Suprapubic skin (tissue), 4 donors: ENCODE measurements around the gene DPM2. TPM values are rescaled to one million over a fixed set of nuclear protein-coding genes. Genes with fewer than 3 reads are reported as not detected.
A peak's percentile ranks its signal among the peaks of the same experiment; 100 is the strongest.

Experiments used
- DNase-seq, 2 donors: peaks; one replicate each; pipeline ENCODE4 v3.0.0-alpha.2; 2019; ENCODE audit warnings: low spot score in 2 of 2
- H3K27ac ChIP-seq: fragments of 200-600 bp; sonication (generic); one replicate; pipeline ENCODE4 v1.5.1; 2019
- H3K27me3 ChIP-seq: fragments of 200-600 bp; sonication (generic); one replicate; pipeline ENCODE4 v1.5.1; 2019
- H3K36me3 ChIP-seq: fragments of 200-600 bp; sonication (generic); one replicate; pipeline ENCODE4 v1.5.1; 2019
- H3K4me1 ChIP-seq: fragments of 200-600 bp; sonication (generic); one replicate; pipeline ENCODE4 v1.5.1; 2019
- H3K4me3 ChIP-seq: fragments of 200-600 bp; sonication (generic); one replicate; pipeline ENCODE4 v1.5.1; 2019; ENCODE audit warnings: mild to moderate bottlenecking
- H3K9me3 ChIP-seq: fragments of 200-600 bp; sonication (generic); one replicate; pipeline ENCODE4 v1.5.1; 2019
- EP300 ChIP-seq: sonication (generic); formaldehyde crosslinking; IDR thresholded peaks from one replicate; pipeline ENCODE4 v1.6.1; 2017; ENCODE audit warnings: antibody characterized with exemption
- POLR2A ChIP-seq, 2 donors: fragments of 450-650 bp; IDR thresholded peaks; one replicate each; pipeline ENCODE4 v1.6.1; 2017; ENCODE audit warnings: antibody characterized with exemption in 2 of 2, mild to moderate bottlenecking in 2 of 2, moderate library complexity in 2 of 2
- POLR2AphosphoS5 ChIP-seq, 3 donors: sonication (generic); formaldehyde crosslinking; IDR thresholded peaks; one replicate each; pipeline ENCODE4 v1.6.1; 2017; ENCODE audit warnings: antibody characterized with exemption in 3 of 3
- WGBS: methylation state at CpG from one replicate; pipeline ENCODE4 v1.1.5; 2018; 5-methylcytosine and 5-hydroxymethylcytosine counted together
- total RNA-seq, 4 donors: library from RNA; depleted of rRNA; stranded (reverse); fragments of >200 nt; gene quantifications; one replicate each; pipeline ENCODE4 v1.1.0, GENCODE V29; 2016
- TF ChIP-seq, protein P1 (sequence below), 2 donors: fragments of 200-600 bp in 1 of 2; fragments of 450-650 bp in 1 of 2; sonication (generic) in 1 of 2; IDR thresholded peaks; one replicate each; pipeline ENCODE4 v1.5.1; 2016 to 2019; ENCODE audit warnings: antibody characterized with exemption in 2 of 2, mild to moderate bottlenecking in 1 of 2, moderate library complexity in 1 of 2

The DPM2 gene
- total RNA-seq, 4 donors from 2014 or later: 19.4 to 39.7 (median 30.6) TPM

GRCh38 chr9:127974769-127975261 is 37.2 kb upstream of the DPM2 start:
- H3K9me3 ChIP-seq: no peaks in the 10 kb centered on the region
- peak overlapping the region; percentile 96 for H3K27ac ChIP-seq
- peaks cover 99% of the 10 kb centered on the region for H3K4me1 ChIP-seq
- no peaks in the 10 kb centered on the region for H3K36me3 ChIP-seq
- peak overlapping the region; percentile 91 for H3K4me3 ChIP-seq
- H3K27me3 ChIP-seq: no peaks in the 10 kb centered on the region
- WGBS: 55% methylated on average over 10 of the region's 10 CpGs
- TF ChIP-seq EP300: no peak
- TF ChIP-seq POLR2A (IDR thresholded peaks at IDR 0.05): no peak
- TF ChIP-seq, protein P1, sequence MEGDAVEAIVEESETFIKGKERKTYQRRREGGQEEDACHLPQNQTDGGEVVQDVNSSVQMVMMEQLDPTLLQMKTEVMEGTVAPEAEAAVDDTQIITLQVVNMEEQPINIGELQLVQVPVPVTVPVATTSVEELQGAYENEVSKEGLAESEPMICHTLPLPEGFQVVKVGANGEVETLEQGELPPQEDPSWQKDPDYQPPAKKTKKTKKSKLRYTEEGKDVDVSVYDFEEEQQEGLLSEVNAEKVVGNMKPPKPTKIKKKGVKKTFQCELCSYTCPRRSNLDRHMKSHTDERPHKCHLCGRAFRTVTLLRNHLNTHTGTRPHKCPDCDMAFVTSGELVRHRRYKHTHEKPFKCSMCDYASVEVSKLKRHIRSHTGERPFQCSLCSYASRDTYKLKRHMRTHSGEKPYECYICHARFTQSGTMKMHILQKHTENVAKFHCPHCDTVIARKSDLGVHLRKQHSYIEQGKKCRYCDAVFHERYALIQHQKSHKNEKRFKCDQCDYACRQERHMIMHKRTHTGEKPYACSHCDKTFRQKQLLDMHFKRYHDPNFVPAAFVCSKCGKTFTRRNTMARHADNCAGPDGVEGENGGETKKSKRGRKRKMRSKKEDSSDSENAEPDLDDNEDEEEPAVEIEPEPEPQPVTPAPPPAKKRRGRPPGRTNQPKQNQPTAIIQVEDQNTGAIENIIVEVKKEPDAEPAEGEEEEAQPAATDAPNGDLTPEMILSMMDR (IDR thresholded peaks at IDR 0.05): no peak
- no peak for TF ChIP-seq POLR2AphosphoS5 (IDR thresholded peaks at IDR 0.05)
- DNase-seq: no peak

- Histone ChIP-seq H3K4me1 (peaks cover 100% of the 10 kb centered on the region), H3K27me3 (no peaks in the 10 kb centered on the region), H3K36me3 (no peaks in the 10 kb centered on the region), H3K4me3 (peak overlapping the region; percentile 91), H3K9me3 (no peaks in the 10 kb centered on the region), H3K27ac (peak overlapping the region; percentile 95)
- TF ChIP-seq EP300 (no peak), POLR2A (IDR thresholded peaks at IDR 0.05) (no peak), POLR2AphosphoS5 (IDR thresholded peaks at IDR 0.05) (no peak)
- TF ChIP-seq, protein P1 (IDR thresholded peaks at IDR 0.05): no peak
- 65% methylated on average over 11 of the region's 12 CpGs for WGBS
- DNase-seq: no peak
Measured at GRCh38 chr9:127974001-127974768, 36.5 kb upstream of the DPM2 start.

DNA sequence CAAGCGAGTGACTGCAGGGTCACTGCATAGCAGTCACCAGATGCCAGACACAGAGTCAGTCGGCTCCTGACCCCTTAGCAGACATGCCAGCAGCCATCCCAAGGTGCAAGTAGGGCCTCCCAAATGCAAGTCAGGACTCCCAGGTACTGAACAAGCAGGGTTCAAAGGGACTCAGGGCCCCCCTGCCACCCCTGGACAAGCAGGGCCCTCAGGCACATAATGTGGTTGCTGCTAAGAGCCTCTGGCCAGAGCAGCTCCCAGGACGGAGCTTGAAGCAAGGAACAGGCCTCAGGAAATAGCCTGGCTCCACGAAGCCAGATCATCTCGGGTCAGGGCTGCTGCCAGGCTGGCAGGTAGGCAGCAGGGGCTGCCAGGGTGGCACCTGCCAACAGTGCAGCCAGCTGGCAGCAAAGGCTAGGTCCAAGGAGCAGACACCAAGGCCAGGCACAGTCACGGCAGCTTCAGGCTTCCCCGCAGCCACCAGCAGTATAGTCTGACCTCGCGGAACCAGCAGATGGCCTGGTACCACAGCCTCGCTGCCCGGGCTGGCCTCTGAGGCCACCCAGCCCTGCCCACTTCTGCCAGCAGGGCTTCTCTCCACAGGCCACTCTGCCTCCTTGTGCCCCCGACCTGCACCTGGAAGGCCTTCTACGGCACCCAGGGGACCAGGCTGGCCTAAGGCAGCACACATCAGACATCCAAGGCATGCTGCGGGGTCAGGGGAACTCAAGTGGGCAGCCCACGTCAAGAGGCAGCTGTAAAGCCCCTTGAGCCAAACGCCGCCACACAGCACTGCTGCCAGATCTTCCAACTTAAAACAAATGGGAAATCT is 35.7 kb upstream of the DPM2 start:
- Histone ChIP-seq H3K27ac (peak overlapping the region; percentile 95), H3K4me3 (peak overlapping the region; percentile 91), H3K4me1 (peaks cover 100% of the 10 kb centered on the region), H3K36me3 (no peaks in the 10 kb centered on the region), H3K27me3 (no peaks in the 10 kb centered on the region), H3K9me3 (no peaks in the 10 kb centered on the region)
- whole genome bisulfite sequencing: 51% methylated on average over 5 of the region's 17 CpGs
- DNase-seq: no peak
- TF ChIP-seq POLR2AphosphoS5 (IDR thresholded peaks at IDR 0.05): no peak

DNA sequence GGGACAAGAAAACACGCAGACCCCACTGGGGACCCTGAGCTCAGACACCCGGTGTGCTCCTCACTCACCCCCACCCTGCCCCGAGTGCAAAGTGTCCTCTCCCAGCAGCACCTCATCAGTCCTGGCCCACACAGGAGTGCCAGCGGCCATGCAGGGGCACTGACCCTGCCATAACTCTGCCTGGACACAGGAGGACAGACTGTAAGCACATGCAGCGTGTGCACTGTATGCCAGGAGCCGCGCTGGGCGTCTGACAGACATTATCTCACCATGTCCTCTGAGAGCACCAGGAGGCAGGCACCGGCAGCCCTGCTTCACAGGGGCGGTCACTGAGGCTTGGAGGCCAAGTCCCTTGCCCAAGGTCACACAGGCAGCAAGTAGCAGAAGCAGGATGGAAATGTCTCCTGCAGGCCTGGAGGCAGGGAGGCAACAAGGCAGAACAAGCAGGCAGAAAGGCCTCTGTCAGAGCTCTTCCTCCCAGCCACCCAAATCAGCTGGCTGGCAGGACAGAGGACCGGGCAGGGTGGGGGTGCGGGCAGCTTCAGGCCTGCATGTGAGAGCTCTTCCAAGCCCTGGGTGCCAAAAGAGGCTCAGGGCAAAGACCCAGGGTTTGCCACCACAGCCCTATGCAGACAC is 34.7 kb upstream of the DPM2 start:
- H3K4me3 ChIP-seq: peak overlapping the region; percentile 91
- H3K27ac ChIP-seq: peak overlapping the region; percentile 95
- WGBS: 25% methylated on average over 8 of the region's 12 CpGs
- TF ChIP-seq, protein P1 (IDR thresholded peaks at IDR 0.05): no peak
- no peak for TF ChIP-seq POLR2AphosphoS5 (IDR thresholded peaks at IDR 0.05)
- no peak for TF ChIP-seq POLR2A (IDR thresholded peaks at IDR 0.05)
- no peak for TF ChIP-seq EP300
- no peaks in the 10 kb centered on the region for H3K36me3 ChIP-seq
- no peaks in the 10 kb centered on the region for H3K27me3 ChIP-seq
- no peaks in the 10 kb centered on the region for H3K9me3 ChIP-seq
- DNase-seq: no peak
- peaks cover 100% of the 10 kb centered on the region for H3K4me1 ChIP-seq

DNA sequence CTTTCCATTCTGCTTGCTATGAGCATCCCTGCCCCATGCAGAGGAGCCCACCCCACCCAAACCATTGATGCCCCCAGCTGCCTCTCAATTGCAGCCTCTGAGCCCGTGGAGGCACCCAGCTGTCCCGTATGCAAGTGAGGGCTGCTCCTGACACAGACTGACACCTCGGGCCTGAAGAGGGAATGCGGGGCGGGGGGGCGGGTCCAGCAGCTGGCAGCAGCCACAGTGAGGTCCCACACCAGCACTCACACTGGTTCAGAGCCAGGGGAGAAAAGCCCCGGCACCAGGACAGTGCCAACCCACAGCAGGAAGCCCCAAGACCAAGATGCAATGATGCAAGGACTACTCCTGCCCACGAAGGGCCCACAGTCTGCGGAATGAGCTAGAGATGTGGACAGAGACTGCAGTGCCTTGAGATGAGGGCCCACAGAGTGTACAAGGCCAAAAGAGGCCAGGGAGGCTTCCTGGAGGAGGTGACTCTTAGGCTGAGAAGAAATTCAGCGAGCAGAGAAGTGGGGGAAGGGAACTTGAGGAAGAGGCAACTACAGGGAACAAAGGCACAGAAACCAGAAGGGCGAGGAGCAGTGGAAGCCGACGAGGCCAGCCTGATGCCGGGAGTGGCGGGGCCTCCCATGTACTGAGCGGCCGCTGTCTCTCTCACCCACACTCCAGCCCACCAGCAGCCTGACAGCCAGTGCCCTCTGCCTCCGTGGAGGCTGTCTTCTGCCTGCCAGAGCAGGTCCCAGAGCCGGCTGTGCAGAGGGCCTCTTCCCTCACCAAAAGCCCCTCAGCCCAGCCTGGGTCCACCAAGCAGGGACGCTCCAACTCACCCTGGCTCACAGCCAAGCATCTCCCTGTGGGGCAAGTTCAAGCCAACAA is 33.9 kb upstream of the DPM2 start:
- Histone ChIP-seq H3K9me3 (no peaks in the 10 kb centered on the region), H3K27me3 (no peaks in the 10 kb centered on the region), H3K4me3 (peak overlapping the region; percentile 91), H3K36me3 (no peaks in the 10 kb centered on the region), H3K27ac (peak overlapping the region; percentile 95), H3K4me1 (peaks cover 100% of the 10 kb centered on the region)
- no peak for DNase-seq
- 52% methylated on average over 19 of the region's 20 CpGs for WGBS
- TF ChIP-seq, protein P1 (IDR thresholded peaks at IDR 0.05): no peak
- TF ChIP-seq EP300: no peak
- TF ChIP-seq POLR2AphosphoS5 (IDR thresholded peaks at IDR 0.05): no peak
- no peak for TF ChIP-seq POLR2A (IDR thresholded peaks at IDR 0.05)
